ENCODE data around the gene PPM1F. TPM values are rescaled to one million over a fixed set of nuclear protein-coding genes. Genes with fewer than 3 reads are reported as not detected.

Gene PPM1F
- polyA plus RNA-seq, 1 donor (not counting 4 experiments of a cell fraction or from before 2014, with no cell fraction given), result 18.2 TPM

DNA sequence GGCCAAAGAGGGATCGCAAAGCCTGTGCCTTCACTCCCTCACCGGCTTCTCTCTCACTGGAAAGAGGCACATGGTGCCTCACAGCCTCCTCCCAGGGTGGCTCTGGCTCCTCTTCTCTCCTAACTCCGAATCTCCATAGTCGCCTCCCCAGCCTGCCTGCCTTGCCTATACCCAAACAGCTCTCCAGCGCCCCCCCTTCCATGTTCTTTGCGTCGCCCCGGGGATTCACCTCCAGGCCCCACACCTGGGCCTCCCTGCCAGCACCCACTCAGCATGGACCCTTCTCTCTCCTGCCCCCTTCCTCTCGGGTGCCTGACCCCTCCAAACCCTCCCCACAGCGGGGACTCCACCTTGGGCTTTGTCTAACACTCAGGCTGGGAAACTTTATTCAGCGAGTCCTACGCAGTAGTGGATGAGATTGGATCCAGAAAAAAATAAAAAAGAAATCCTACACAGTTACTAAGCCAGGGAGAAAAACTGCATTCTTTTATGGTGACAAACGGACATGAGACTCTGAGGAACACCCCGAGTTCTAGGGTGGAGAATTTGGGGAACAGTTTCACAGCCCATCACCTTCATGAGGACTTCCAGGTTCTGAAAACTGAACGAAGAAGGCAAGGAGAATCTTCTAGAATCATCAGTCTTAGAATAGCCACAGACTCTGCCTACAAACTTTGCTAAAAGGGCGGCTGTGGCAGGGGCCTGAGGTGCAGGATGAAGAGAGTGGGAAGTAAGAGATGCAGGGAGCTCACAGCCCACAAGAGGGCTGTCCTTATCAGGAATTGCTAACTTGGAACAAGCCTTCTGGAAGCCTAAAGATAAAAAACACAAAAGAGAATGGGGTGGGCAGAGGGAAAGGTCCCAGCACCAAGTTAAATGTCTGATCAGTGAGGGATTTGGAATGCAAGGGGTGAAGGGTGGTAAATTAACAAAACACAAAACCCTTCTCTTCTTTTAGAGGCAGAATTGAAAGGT, 5.3 kb downstream of the PPM1F start:
- Histone ChIP-seq H4K20me1 (ENCODE audit: control insufficient read depth, extremely low read depth, insufficient read depth, low read length) (no peaks in the 10 kb centered on the region), H3K9me3 (ENCODE audit: control insufficient read depth, low read depth, low read length) (no peaks in the 10 kb centered on the region), H2AFZ (ENCODE audit: control insufficient read depth, low read length) (peak overlapping the region; percentile 67), H3K9ac (ENCODE audit: control insufficient read depth, extremely low read depth, insufficient read depth, low read length) (peak overlapping the region; percentile 78), H3K27me3 (ENCODE audit: control insufficient read depth, extremely low read depth, insufficient read depth, low read length) (no peaks in the 10 kb centered on the region), H3K9me1 (ENCODE audit: control insufficient read depth, extremely low read depth, insufficient read depth, low read length) (no peaks in the 10 kb centered on the region), H3K4me3 (ENCODE audit: control insufficient read depth in 2 of 3, extremely low read depth in 1 of 3, insufficient read depth in 2 of 3, low read depth in 1 of 3, low read length in 3 of 3) (no peak overlapping the region), H3K4me2 (ENCODE audit: control insufficient read depth, extremely low read depth, insufficient read depth, low read depth, low read length) (peak overlapping the region; percentile 59), H3K79me2 (ENCODE audit: control insufficient read depth, insufficient read depth, low read length) (peaks cover 38% of the 10 kb centered on the region), H3K4me1 (ENCODE audit: control insufficient read depth, extremely low read depth, insufficient read depth, low read length) (peaks cover 27% of the 10 kb centered on the region), H3K36me3 (ENCODE audit: control insufficient read depth in 2 of 2, extremely low read depth in 1 of 2, insufficient read depth in 2 of 2, low read length in 2 of 2) (peaks cover 8 to 34% of the 10 kb centered on the region in 2 experiments), H3K27ac (ENCODE audit: control insufficient read depth, insufficient read depth, low read length) (peak overlapping the region; percentile 74)
- no peak for DNase-seq (ENCODE audit: low read depth, low spot score)
- dilution Hi-C loops (cut with MboI; ENCODE audit: extremely low pct_ligation_motif_present, low sequenced_read_pairs), result no loop called here
- no peak for FAIRE-seq
- no peak for TF ChIP-seq EZH2 (IDR thresholded peaks at IDR 0.05; ENCODE audit: low read length)
- TF ChIP-seq, protein P1, sequence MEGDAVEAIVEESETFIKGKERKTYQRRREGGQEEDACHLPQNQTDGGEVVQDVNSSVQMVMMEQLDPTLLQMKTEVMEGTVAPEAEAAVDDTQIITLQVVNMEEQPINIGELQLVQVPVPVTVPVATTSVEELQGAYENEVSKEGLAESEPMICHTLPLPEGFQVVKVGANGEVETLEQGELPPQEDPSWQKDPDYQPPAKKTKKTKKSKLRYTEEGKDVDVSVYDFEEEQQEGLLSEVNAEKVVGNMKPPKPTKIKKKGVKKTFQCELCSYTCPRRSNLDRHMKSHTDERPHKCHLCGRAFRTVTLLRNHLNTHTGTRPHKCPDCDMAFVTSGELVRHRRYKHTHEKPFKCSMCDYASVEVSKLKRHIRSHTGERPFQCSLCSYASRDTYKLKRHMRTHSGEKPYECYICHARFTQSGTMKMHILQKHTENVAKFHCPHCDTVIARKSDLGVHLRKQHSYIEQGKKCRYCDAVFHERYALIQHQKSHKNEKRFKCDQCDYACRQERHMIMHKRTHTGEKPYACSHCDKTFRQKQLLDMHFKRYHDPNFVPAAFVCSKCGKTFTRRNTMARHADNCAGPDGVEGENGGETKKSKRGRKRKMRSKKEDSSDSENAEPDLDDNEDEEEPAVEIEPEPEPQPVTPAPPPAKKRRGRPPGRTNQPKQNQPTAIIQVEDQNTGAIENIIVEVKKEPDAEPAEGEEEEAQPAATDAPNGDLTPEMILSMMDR (optimal IDR thresholded peaks at IDR 0.05 in 1 of 3, IDR thresholded peaks at IDR 0.05 in 1 of 3, conservative IDR thresholded peaks at IDR 0.05 in 1 of 3; ENCODE audit: extremely low read depth in 1 of 3, insufficient read depth in 2 of 3, low read length in 3 of 3), result peak; percentile 55 to 70 (median 68)

DNA sequence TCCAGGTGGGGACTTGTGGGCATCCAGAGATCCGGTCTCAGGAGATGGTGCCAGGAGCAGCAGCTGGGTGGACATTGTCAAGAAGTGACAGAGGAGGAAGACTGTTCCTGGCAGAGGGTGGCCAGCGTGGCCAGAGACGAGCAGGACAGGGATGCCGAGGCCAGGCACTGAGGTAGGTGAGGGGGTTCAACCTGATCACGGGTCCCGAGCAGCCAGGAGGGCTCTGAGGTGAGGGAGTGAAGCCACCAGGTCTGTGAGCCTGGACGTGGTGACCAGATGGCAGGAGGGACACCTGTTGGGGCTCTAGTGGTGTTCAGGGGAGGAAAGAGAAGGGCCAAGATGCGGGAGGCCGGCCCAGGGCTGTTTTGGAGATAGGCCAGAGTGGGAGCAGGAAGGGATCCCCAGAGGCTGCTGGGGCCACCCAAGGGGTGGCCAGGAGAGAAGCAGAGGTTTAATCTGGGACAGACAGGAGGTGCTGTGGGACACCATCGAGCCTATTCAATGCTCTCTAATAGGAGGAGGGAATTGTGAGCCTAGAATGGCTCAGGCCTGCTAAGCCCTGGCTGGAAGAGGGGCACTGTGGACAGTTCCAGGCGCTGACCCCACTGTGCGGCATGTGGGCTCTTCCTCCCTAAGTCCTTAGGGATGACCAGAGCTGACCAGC, 6.3 kb downstream of the PPM1F start:
- H3K4me1 ChIP-seq (ENCODE audit: control insufficient read depth, extremely low read depth, insufficient read depth, low read length), result peaks cover 31% of the 10 kb centered on the region
- peaks cover 29% of the 10 kb centered on the region for H3K79me2 ChIP-seq (ENCODE audit: control insufficient read depth, insufficient read depth, low read length)
- H3K27me3 ChIP-seq (ENCODE audit: control insufficient read depth, extremely low read depth, insufficient read depth, low read length), result no peaks in the 10 kb centered on the region
- H3K27ac ChIP-seq (ENCODE audit: control insufficient read depth, insufficient read depth, low read length), result peak overlapping the region; percentile 74
- H2AFZ ChIP-seq (ENCODE audit: control insufficient read depth, low read length), result no peak overlapping the region
- no peak overlapping the region for H3K4me2 ChIP-seq (ENCODE audit: control insufficient read depth, extremely low read depth, insufficient read depth, low read depth, low read length)
- no peaks in the 10 kb centered on the region for H3K9me1 ChIP-seq (ENCODE audit: control insufficient read depth, extremely low read depth, insufficient read depth, low read length)
- FAIRE-seq (no peak), DNase-seq (ENCODE audit: low read depth, low spot score) (no peak)
- peak overlapping the region; percentile 78 for H3K9ac ChIP-seq (ENCODE audit: control insufficient read depth, extremely low read depth, insufficient read depth, low read length)
- no peak overlapping the region for H3K4me3 ChIP-seq (ENCODE audit: control insufficient read depth in 2 of 3, extremely low read depth in 1 of 3, insufficient read depth in 2 of 3, low read depth in 1 of 3, low read length in 3 of 3)
- dilution Hi-C loops (cut with MboI; ENCODE audit: extremely low pct_ligation_motif_present, low sequenced_read_pairs), result no loop called here
- H3K36me3 ChIP-seq (ENCODE audit: control insufficient read depth in 2 of 2, extremely low read depth in 1 of 2, insufficient read depth in 2 of 2, low read length in 2 of 2), result peaks cover 8 to 34% of the 10 kb centered on the region in 2 experiments
- no peaks in the 10 kb centered on the region for H4K20me1 ChIP-seq (ENCODE audit: control insufficient read depth, extremely low read depth, insufficient read depth, low read length)
- H3K9me3 ChIP-seq (ENCODE audit: control insufficient read depth, low read depth, low read length), result no peaks in the 10 kb centered on the region
- TF ChIP-seq EZH2 (IDR thresholded peaks at IDR 0.05; ENCODE audit: low read length), result no peak
- TF ChIP-seq, protein P1 (optimal IDR thresholded peaks at IDR 0.05 in 1 of 3, IDR thresholded peaks at IDR 0.05 in 1 of 3, conservative IDR thresholded peaks at IDR 0.05 in 1 of 3; ENCODE audit: extremely low read depth in 1 of 3, insufficient read depth in 2 of 3, low read length in 3 of 3), result peak in 1 of 3 experiments; percentile 4

Data from keratinocyte (primary cell).